ENCODE results near the gene KRT73. TPM values are rescaled to one million over a fixed set of nuclear protein-coding genes. Genes with fewer than 3 reads are reported as not detected.

Gene KRT73
- total RNA-seq, 1 experiment from 2014 or later = not detected

DNA sequence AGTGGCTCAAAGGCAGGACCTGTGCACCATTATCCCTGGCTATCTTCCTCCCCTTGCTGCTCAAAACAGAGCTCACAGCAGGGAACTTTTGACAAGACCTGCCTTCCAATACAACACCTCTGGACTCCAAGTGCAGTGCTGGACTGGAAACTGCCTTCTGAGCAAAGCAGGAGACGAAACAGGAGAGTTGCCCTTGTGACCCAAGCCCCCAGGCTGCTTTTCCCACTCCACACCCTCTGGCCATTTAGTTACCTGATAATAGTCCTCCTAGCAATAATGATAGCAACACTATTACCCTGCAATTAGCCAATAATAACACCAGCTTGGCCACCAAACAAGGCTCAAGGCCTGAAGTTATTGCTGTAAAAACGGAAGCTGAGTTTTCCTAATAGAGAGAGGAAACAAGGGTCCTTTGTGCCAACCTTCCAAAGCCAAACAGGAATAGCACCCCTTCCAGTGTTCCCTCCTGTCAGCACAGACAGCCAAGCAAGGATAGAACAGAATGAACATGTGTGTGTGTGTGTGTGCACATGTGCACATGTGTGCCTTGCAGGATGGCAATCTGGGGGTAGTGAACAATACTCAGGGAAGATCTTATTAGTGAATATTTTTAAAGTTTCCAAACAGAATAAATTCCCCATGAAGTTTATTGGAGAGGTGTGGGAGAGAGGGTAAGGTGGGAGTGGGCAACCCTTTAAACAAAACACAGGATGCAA is 9.2 kb upstream of the KRT73 start:
- DNase-seq (ENCODE audit: low read depth) = no peak

DNA sequence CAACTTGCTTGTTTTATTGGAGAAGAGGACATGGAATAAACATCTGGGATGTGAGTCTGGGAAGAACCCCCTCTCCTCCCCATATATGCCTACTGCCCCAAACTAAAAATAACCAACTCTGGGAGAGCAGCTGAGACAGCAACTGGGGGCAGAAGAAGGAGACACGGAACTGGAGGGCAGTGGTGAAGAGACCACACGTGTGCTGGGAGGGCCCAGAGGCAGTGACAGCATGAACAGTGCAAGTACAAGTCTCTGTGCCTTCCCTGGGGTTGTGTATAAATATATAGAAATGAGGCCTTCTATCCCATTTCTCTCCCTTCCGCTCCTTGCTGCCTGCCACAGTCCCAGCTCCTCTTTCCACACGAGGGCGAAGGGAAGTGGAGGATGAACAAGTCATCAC is 4.0 kb upstream of the KRT73 start:
- DNase-seq (ENCODE audit: low read depth) = no peak

- DNase-seq (ENCODE audit: low read depth) = no peak
These were observed 507 bp upstream of the KRT73 start for GRCh38 chr12:52618866-52619265.

DNA sequence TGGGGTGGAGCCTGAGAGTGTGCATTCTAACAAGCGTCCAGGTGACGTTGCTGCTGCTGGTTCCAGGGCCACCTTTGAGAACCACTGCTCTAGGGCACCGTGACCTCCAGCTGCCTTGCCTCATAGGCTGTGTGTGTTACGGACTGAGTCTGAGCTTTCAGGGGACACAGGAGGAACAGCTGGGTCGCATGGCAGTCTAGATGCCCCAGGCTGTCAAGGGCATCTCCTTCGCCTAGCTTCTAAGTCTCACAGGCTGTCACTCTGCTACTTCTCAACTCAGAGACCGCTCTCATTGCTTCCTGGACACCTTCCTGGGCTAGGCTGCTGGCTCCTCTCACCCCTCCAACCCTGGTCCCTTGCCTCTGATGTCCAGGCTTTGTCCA is 965 bp downstream of the KRT73 start:
- no peak for DNase-seq (ENCODE audit: low read depth)

DNA sequence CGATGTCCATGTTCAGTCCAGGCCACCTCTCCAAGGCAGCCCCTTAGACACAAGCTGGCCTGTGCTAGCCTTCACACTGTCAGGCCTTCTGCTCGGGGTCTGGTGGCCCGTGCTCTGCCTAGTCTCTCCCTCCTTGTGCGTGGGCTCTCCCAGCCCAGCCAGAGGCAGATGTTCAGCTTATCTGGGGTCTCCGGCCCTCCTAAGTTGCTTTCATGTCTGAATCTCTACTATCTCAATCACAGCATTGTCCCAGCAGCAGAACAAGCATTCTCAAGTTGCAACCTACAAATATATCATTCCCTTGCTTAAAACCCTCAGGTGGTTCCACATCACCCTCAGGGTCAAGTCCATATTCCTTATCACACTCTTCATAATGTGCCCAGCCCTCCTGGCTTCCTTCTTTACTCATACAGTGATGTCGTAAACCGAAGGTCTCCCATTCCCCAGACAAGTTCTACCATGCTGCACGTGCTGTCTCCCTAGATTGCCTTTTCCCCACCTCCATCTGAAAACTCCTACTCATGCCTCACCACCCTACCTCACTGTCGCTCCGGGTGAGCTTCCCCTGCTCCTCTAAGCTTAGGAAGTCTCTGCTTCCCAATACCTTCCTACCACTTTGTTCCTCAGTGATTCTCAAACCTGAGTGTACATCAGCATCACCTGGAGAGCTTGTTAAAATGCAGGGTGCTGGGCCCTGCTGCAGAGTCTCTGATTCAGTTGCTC is 1.5 kb downstream of the KRT73 start:
- no peak for DNase-seq (ENCODE audit: low read depth)

- DNase-seq (ENCODE audit: low read depth) = no peak
These were observed 2.4 kb downstream of the KRT73 start for GRCh38 chr12:52615912-52616311.

- no peak for DNase-seq (ENCODE audit: low read depth)
These were observed 3.0 kb downstream of the KRT73 start for GRCh38 chr12:52615208-52615868.

DNA sequence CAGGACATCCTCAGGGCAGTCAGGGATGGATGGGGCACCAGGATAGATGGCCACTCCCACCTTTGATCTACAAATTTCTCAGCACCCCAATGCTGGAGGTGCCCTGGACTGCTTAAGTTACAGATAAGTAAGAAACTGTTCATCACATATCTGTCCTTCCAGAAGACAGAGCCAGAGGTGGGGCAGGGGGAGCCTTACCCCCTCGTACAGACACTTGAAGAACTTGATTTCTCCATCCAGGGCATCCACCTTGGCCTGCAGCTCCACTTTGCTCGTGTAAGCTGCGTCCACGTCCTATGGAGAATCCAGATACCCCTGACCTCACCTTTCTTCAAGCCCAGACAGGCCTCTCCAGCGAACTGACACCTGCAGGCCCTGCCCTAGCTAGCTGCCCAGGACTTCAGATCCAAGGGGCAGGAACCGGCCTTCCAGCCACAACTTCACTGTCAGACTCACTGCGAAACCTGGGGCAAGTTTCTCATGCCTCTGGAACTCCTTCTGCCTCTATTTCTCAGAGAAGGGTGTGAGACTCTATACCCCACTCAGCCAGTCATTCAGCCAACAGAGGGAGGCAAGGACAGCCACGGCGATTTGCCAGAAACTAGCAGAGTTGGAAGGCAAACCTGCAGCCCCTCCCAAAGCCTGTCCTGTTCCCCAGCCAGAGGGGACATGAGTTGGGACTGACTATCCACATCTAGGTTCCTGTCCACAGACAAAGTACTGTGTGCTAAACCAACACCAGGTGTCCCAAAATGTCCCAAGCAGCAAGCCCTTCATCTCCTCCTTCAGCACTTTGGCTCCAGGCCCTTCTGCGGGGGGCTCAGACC is 3.8 kb downstream of the KRT73 start:
- no peak for DNase-seq (ENCODE audit: low read depth)

DNA sequence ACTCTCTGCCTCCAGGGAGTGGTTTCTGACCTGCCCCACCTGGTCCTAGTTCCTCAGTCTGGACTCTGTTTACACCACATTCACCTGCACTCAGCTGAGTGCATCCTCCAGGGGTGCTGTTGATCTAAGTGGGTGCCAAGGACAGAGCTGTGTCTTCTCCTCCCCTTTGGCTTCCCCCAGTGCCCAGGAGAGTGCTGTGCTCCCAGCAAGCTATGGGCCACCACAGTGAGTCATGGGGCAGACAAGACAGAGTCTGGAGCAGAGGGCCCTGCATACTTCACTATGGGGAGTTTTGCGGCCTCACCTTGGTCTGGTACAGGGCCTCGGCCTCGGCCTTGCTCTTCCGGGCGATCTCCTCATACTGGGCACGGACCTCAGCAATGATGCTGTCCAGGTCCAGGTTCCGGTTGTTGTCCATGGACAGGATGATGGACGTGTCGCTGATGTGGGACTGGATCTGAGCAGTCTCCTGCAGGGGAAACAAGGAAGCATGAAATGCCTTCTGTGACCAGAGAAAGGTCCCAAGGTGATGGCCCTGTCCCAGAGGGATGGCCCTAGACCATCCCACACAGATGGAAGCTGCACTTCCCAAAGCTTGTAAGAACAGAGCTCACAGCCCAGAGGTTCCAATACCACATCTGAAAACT is 4.9 kb downstream of the KRT73 start:
- no peak for DNase-seq (ENCODE audit: low read depth)

DNA sequence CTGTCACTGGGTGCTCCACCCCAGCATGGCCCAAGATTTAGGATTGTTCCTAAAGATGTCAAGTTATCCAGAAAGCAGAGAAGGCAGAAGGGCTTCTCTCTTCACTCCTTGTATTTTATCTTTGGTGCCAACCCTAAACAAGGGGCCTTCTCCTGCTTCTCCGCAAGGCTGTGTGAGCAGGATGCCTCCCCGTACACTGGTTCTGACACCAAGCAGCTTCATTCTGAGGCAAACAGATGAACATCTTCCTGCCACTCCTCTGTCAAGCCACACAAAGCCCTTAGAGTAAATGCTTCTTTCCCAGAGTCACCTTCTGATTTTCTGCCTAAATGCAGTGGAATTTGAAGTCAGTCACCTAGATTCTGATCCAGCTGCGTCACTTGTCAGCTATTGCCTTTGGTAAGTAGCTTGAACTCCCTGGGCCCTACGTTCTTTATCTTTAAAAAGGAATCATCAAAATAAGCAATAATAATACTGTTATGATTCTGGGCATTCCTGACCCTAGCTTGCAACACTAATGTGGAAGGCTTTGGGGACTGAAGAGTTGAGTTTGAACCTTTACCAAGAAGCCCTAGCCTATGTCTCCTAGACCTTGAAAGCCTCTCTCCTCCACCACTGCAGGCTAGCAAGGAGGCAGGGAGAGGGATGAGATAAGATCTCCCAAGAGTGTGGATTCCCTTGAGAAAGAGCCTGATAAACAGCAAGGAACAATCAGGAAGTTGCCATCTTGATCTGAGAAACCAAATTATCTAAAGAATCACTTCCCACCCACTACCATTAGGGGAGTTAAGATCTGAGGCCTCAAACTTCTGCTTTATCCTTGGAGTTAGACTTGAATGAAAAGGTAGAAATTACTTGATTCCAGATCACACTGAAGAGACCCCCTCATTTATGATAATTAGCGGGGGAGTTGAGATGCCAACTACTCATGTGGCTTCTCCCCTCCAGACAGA is 5.7 kb downstream of the KRT73 start:
- DNase-seq (ENCODE audit: low read depth) = no peak

- DNase-seq (ENCODE audit: low read depth) = no peak
These were observed 7.3 kb downstream of the KRT73 start for GRCh38 chr12:52611080-52611468.

GRCh38 chr12:52608826-52609630 is 9.3 kb downstream of the KRT73 start:
- no peak for DNase-seq (ENCODE audit: low read depth)

GRCh38 chr12:52608161-52608560 is 10.2 kb downstream of the KRT73 start:
- no peak for DNase-seq (ENCODE audit: low read depth)

- DNase-seq (ENCODE audit: low read depth) = no peak
These were observed 11.0 kb downstream of the KRT73 start for GRCh38 chr12:52607314-52607713.

- DNase-seq (ENCODE audit: low read depth) = no peak
These were observed 11.7 kb downstream of the KRT73 start for GRCh38 chr12:52606581-52607218.

- DNase-seq (ENCODE audit: low read depth) = no peak
These were observed 12.3 kb downstream of the KRT73 start for GRCh38 chr12:52606096-52606495.

DNA sequence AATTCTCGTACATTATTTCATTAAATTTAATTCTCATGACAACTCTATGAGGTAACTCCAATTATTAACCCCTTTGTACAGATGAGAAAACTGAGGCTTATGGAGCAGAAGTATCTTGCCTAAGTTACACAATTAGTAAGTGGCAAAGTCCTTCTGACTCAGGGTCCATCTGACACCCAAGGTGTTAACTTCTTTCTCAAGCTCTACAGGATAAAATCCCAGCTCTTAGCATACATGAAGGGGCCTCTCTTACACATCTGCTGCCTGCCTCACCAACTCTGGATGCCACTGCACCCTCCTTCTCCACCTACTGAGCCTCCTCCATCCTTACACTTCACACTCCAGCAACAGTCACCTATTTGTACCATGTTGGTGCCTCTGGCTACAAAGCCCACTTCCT is 12.8 kb downstream of the KRT73 start:
- no peak for DNase-seq (ENCODE audit: low read depth)

- DNase-seq (ENCODE audit: low read depth) = peak; percentile 17
These were observed 13.5 kb downstream of the KRT73 start for GRCh38 chr12:52604859-52605258.

DNA sequence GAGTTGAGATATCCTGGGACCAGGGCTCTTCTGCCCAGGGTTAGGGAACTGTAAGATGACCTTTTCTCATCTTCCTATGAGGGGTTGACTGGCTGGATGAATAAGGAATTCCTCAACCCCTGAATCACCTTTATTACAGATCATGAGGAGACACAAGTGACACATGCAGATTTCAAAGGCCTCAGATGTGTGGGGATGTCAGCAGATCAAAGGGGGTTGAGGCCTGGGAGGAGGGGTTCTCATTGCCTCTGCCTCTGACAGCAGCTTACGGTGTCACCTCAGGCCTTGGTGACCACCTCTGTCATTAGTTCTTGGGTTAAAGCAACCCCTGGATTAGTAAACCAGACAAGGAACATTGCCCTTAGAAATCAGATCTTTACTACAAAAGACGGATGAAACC is 15.0 kb downstream of the KRT73 start:
- DNase-seq (ENCODE audit: low read depth) = no peak
